Measurements from ENCODE around the gene PLA1A. TPM values are rescaled to one million over a fixed set of nuclear protein-coding genes. Genes with fewer than 3 reads are reported as not detected.

Gene PLA1A
- total RNA-seq, 1 donor from 2014 or later, result 1.7 TPM

- H3K9me3 ChIP-seq, result no peaks in the 10 kb centered on the region
- intact Hi-C loops (cut with DNase I), result no loop called here
- H3K27ac ChIP-seq, result peak overlapping the region; percentile 71
- TF ChIP-seq POLR2A (IDR thresholded peaks at IDR 0.05) (no peak), POLR2AphosphoS5 (IDR thresholded peaks at IDR 0.05; ENCODE audit: insufficient read depth in 1 of 2, low read depth in 1 of 2) (no peak), CTCF (IDR thresholded peaks at IDR 0.05) (no peak)
- H3K27me3 ChIP-seq, result no peaks in the 10 kb centered on the region
- no peaks in the 10 kb centered on the region for H3K36me3 ChIP-seq
- no peak for DNase-seq (ENCODE audit: extremely low spot score in 2 of 2)
- no peak overlapping the region for H3K4me3 ChIP-seq
- peaks cover 25% of the 10 kb centered on the region for H3K4me1 ChIP-seq
These were observed 50.3 kb downstream of the PLA1A start for GRCh38 chr3:119647843-119648575.

GRCh38 chr3:119649761-119650160, 52.1 kb downstream of the PLA1A start:
- intact Hi-C loops (cut with DNase I), result no loop called here
- no peak for DNase-seq (ENCODE audit: extremely low spot score in 2 of 2)
- no peaks in the 10 kb centered on the region for H3K9me3 ChIP-seq
- H3K4me3 ChIP-seq, result no peak overlapping the region
- no peak overlapping the region for H3K27ac ChIP-seq
- no peaks in the 10 kb centered on the region for H3K27me3 ChIP-seq
- H3K4me1 ChIP-seq, result peaks cover 25% of the 10 kb centered on the region
- no peaks in the 10 kb centered on the region for H3K36me3 ChIP-seq
- TF ChIP-seq POLR2AphosphoS5 (IDR thresholded peaks at IDR 0.05; ENCODE audit: insufficient read depth in 1 of 2, low read depth in 1 of 2) (no peak), CTCF (IDR thresholded peaks at IDR 0.05) (no peak), POLR2A (IDR thresholded peaks at IDR 0.05) (no peak)

GRCh38 chr3:119652306-119653033, 54.8 kb downstream of the PLA1A start:
- Histone ChIP-seq H3K4me3 (no peak overlapping the region), H3K27ac (peak overlapping the region; percentile 15), H3K9me3 (no peaks in the 10 kb centered on the region), H3K27me3 (no peaks in the 10 kb centered on the region), H3K4me1 (peaks cover 16% of the 10 kb centered on the region), H3K36me3 (no peaks in the 10 kb centered on the region)
- intact Hi-C loops (cut with DNase I), result no loop called here
- no peak for TF ChIP-seq CTCF (IDR thresholded peaks at IDR 0.05)
- TF ChIP-seq POLR2AphosphoS5 (IDR thresholded peaks at IDR 0.05; ENCODE audit: insufficient read depth in 1 of 2, low read depth in 1 of 2), result peak in 1 of 2 donors; percentile 21
- no peak for TF ChIP-seq POLR2A (IDR thresholded peaks at IDR 0.05)
- no peak for DNase-seq (ENCODE audit: extremely low spot score in 2 of 2)

GRCh38 chr3:119653876-119654275, 56.2 kb downstream of the PLA1A start:
- Histone ChIP-seq H3K4me1 (peaks cover 2% of the 10 kb centered on the region), H3K27me3 (no peaks in the 10 kb centered on the region), H3K36me3 (no peaks in the 10 kb centered on the region), H3K9me3 (no peaks in the 10 kb centered on the region), H3K27ac (no peak overlapping the region), H3K4me3 (no peak overlapping the region)
- no peak for DNase-seq (ENCODE audit: extremely low spot score in 2 of 2)
- TF ChIP-seq POLR2AphosphoS5 (IDR thresholded peaks at IDR 0.05; ENCODE audit: insufficient read depth in 1 of 2, low read depth in 1 of 2), result no peak
- no peak for TF ChIP-seq CTCF (IDR thresholded peaks at IDR 0.05)
- no peak for TF ChIP-seq POLR2A (IDR thresholded peaks at IDR 0.05)
- intact Hi-C loops (cut with DNase I), result no loop called here
